Sigmoid colon (tissue), 4 donors: ENCODE data around the gene MX2.

Experiments used
- CTCF ChIP-seq, 4 experiments: fragments of 450-650 bp in 3 of 4; fragments of 200-600 bp in 1 of 4; IDR thresholded peaks; one replicate each; pipeline ENCODE4 v1.5.1; 2016 to 2019; ENCODE audit warnings: antibody characterized with exemption in 4 of 4, mild to moderate bottlenecking in 3 of 4, moderate library complexity in 2 of 4
- EP300 ChIP-seq, 4 donors: sonication (generic); formaldehyde crosslinking; IDR thresholded peaks; one replicate each; pipeline ENCODE4 v1.6.1; 2017; ENCODE audit warnings: antibody characterized with exemption in 4 of 4
- POLR2A ChIP-seq, 2 donors: fragments of 450-650 bp; IDR thresholded peaks; one replicate each; pipeline ENCODE4 v1.6.1; 2016; ENCODE audit warnings: antibody characterized with exemption in 2 of 2, mild to moderate bottlenecking in 2 of 2, moderate library complexity in 2 of 2
- POLR2AphosphoS5 ChIP-seq, 4 donors: sonication (generic); formaldehyde crosslinking; IDR thresholded peaks; one replicate each; pipeline ENCODE4 v1.6.1; 2017; ENCODE audit warnings: antibody characterized with exemption in 4 of 4

- TF ChIP-seq CTCF (IDR thresholded peaks at IDR 0.05) (no peak), POLR2AphosphoS5 (IDR thresholded peaks at IDR 0.05) (no peak), EP300 (IDR thresholded peaks at IDR 0.05) (no peak), POLR2A (IDR thresholded peaks at IDR 0.05) (no peak)
Measured at GRCh38 chr21:41346758-41347157, 15.1 kb upstream of the MX2 start.
